BLaER1 treated with 17β-estradiol and CSF1 and Interleukin-3, amounts not matched to agents 10 nM and 100 nM (cell line): ENCODE data around the gene SLC38A11.
A peak's percentile ranks its signal among the peaks of the same experiment; 100 is the strongest.

Source experiments
- H3K27ac ChIP-seq, 11 experiments: shearing (Covaris generic); formaldehyde crosslinking; 2 replicates each; pipeline ENCODE4 v1.8.1; 2022
- H3K27me3 ChIP-seq, 11 experiments: shearing (Covaris generic); formaldehyde crosslinking; 2 replicates each; pipeline ENCODE4 v1.8.1; 2022
- H3K36me3 ChIP-seq, 11 experiments: shearing (Covaris generic); formaldehyde crosslinking; 2 replicates each; pipeline ENCODE4 v1.8.1; 2022
- H3K4me1 ChIP-seq, 10 experiments: shearing (Covaris generic); formaldehyde crosslinking; 2 replicates each; pipeline ENCODE4 v1.8.1; 2022
- H3K4me2 ChIP-seq, 11 experiments: shearing (Covaris generic); formaldehyde crosslinking; 2 replicates each; pipeline ENCODE4 v1.8.1; 2022
- H3K4me3 ChIP-seq, 10 experiments: shearing (Covaris generic); formaldehyde crosslinking; 2 replicates each; pipeline ENCODE4 v1.8.1; 2022
- H3K9ac ChIP-seq, 11 experiments: shearing (Covaris generic); formaldehyde crosslinking; 2 replicates each; pipeline ENCODE4 v1.8.1; 2022
- H3K9me3 ChIP-seq, 11 experiments: shearing (Covaris generic); formaldehyde crosslinking; replicated peaks in 1 of 11; 2 replicates each; pipeline ENCODE4 v1.8.1; 2022
- H4K20me1 ChIP-seq, 11 experiments: shearing (Covaris generic); formaldehyde crosslinking; 2 replicates each; pipeline ENCODE4 v1.8.1; 2022
- Cebpa-rat ChIP-seq, 11 experiments: shearing (Covaris generic); IDR thresholded peaks; 2 replicates each; pipeline ENCODE4 v1.8.1; 2022

SLC38A11 gene

DNA sequence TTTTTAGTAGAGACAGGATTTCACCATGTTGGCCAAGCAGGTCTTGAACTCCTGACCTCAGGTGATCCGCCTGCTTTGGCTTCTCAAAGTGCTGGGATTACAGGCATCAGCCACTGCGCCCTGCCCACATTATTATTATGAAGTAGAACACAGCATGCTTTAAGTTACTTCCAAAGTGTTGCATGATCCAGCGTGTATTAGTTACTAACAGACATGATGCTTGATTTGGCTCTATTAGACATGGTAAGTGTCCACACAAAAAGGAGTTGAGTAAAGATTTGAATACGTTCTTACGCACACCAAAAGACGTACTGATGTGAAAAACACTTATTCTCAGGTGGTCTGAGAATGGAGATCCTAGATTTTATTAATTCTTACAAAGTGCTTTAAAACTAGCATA, 50.0 kb downstream of the SLC38A11 start:
- Histone ChIP-seq H3K4me3 (no peak overlapping the region), H3K4me2 (no peak overlapping the region), H3K9ac (no peak overlapping the region), H3K36me3 (no peaks in the 10 kb centered on the region), H3K27me3 (no peaks in the 10 kb centered on the region), H3K4me1 (no peaks in the 10 kb centered on the region), H4K20me1 (no peaks in the 10 kb centered on the region), H3K27ac (no peak overlapping the region), H3K9me3 (no peaks in the 10 kb centered on the region)
- TF ChIP-seq Cebpa-rat (IDR thresholded peaks at IDR 0.05): no peak

DNA sequence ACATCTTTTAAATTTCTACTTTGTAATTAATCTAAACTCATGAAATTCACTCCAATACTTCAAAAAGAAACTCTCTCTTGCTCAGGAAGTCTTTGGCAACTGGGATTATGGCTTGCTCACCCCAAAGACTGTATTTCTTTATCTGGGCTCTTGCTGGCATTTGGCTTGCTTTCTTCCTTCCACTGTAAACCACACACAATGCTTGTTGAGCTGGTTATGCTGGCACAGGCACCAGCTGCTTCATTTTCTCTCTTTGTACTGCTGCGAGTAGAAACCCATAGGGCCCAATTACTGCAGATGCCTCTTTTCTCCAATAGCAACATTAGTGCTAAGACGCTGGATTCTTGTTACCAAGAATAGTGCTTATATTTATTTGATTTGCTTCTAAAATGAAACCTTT, 51.4 kb downstream of the SLC38A11 start:
- Histone ChIP-seq H3K4me2 (no peak overlapping the region), H3K27ac (no peak overlapping the region), H3K36me3 (no peaks in the 10 kb centered on the region), H3K9ac (no peak overlapping the region), H3K9me3 (0 out of 22 replicates have a peak, but pooled peaks cover 0 to 3% (median 0%) of the 10 kb centered on the region in 11 experiments), H3K27me3 (no peaks in the 10 kb centered on the region), H4K20me1 (no peaks in the 10 kb centered on the region), H3K4me1 (no peaks in the 10 kb centered on the region), H3K4me3 (no peak overlapping the region)
- no peak for TF ChIP-seq Cebpa-rat (IDR thresholded peaks at IDR 0.05)

DNA sequence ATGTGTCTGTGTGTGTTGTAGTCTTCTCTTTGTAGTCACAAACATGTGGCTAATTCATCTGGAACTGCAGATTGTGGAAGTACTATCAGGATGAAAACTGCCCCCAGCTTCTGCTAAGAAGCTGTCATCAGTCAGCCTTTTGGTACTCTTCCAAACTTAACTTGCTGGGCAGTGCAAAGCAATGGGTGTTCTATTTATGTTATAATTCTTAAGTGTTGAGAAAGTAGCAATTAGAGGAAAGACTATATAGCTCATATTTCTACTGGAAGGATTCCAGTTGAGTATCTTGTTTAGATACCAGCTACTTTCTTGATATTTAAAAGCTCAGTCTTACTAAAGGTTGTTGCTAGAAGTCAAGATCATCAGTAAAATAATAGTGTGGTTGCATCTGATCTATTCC, 52.1 kb downstream of the SLC38A11 start:
- H3K9me3 ChIP-seq: 0 out of 22 replicates have a peak, but pooled peaks cover 0 to 3% (median 0%) of the 10 kb centered on the region in 11 experiments
- H3K27ac ChIP-seq: no peak overlapping the region
- H3K4me2 ChIP-seq: no peak overlapping the region
- no peaks in the 10 kb centered on the region for H3K27me3 ChIP-seq
- H3K4me1 ChIP-seq: no peaks in the 10 kb centered on the region
- TF ChIP-seq Cebpa-rat (IDR thresholded peaks at IDR 0.05): no peak
- no peak overlapping the region for H3K9ac ChIP-seq
- no peaks in the 10 kb centered on the region for H3K36me3 ChIP-seq
- H4K20me1 ChIP-seq: no peaks in the 10 kb centered on the region
- H3K4me3 ChIP-seq: no peak overlapping the region

- Histone ChIP-seq H3K36me3 (no peaks in the 10 kb centered on the region), H4K20me1 (no peaks in the 10 kb centered on the region), H3K4me3 (no peak overlapping the region), H3K4me1 (peaks cover 0 to 16% (median 10%) of the 10 kb centered on the region in 10 experiments; a peak in 11 of 20 replicates), H3K9me3 (0 out of 22 replicates have a peak, but pooled peaks cover 0 to 3% (median 0%) of the 10 kb centered on the region in 11 experiments), H3K9ac (no peak overlapping the region), H3K27me3 (no peaks in the 10 kb centered on the region), H3K27ac (no peak overlapping the region), H3K4me2 (no peak overlapping the region)
- TF ChIP-seq Cebpa-rat (IDR thresholded peaks at IDR 0.05): no peak
These were observed 56.2 kb downstream of the SLC38A11 start for GRCh38 chr2:164899121-164899520.

DNA sequence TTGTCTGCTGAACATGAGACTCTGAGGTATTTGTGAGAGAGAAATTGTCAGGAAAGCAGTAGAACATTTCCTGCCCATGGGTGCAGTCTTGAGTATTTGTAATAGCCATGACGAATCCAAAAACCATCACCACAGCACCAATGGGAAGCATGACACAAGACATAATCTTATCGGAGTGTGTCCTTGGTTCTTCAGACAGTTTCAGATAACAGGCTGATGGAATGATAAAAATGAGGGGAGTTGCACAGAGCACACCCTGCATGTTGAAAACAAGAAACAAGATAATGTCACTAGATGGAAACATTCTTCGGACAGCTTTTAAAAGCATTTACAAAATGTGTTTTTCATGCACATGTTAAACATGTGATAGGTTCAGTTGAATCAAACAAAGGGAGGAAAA, 56.9 kb downstream of the SLC38A11 start:
- H3K27ac ChIP-seq: no peak overlapping the region

GRCh38 chr2:164897469-164898260, 57.7 kb downstream of the SLC38A11 start:
- peaks cover 0 to 16% (median 10%) of the 10 kb centered on the region in 10 experiments; a peak in 11 of 20 replicates for H3K4me1 ChIP-seq
- H3K27ac ChIP-seq: peak overlapping the region in 3 of 11 experiments; percentile 14 to 45 (median 39); a peak in 5 of 22 replicates
- peak overlapping the region in 5 of 11 experiments; percentile 21 to 62 (median 38); a peak in 6 of 22 replicates for H3K4me2 ChIP-seq
- H3K9ac ChIP-seq: no peak overlapping the region
- no peaks in the 10 kb centered on the region for H4K20me1 ChIP-seq
- no peak overlapping the region for H3K4me3 ChIP-seq
- no peak for TF ChIP-seq Cebpa-rat (IDR thresholded peaks at IDR 0.05)
- 0 out of 22 replicates have a peak, but pooled peaks cover 0 to 3% (median 0%) of the 10 kb centered on the region in 11 experiments for H3K9me3 ChIP-seq
- no peaks in the 10 kb centered on the region for H3K27me3 ChIP-seq
- no peaks in the 10 kb centered on the region for H3K36me3 ChIP-seq

More for the DNA sequence above, 56.9 kb downstream of the SLC38A11 start:
- H3K4me3 ChIP-seq: no peak overlapping the region
- no peaks in the 10 kb centered on the region for H3K27me3 ChIP-seq
- H3K9ac ChIP-seq: no peak overlapping the region
- H3K4me1 ChIP-seq: peaks cover 0 to 16% (median 10%) of the 10 kb centered on the region in 10 experiments; a peak in 11 of 20 replicates
- no peaks in the 10 kb centered on the region for H4K20me1 ChIP-seq
- 0 out of 22 replicates have a peak, but pooled peaks cover 0 to 3% (median 0%) of the 10 kb centered on the region in 11 experiments for H3K9me3 ChIP-seq
- no peak for TF ChIP-seq Cebpa-rat (IDR thresholded peaks at IDR 0.05)
- H3K4me2 ChIP-seq: no peak overlapping the region
- no peaks in the 10 kb centered on the region for H3K36me3 ChIP-seq

DNA sequence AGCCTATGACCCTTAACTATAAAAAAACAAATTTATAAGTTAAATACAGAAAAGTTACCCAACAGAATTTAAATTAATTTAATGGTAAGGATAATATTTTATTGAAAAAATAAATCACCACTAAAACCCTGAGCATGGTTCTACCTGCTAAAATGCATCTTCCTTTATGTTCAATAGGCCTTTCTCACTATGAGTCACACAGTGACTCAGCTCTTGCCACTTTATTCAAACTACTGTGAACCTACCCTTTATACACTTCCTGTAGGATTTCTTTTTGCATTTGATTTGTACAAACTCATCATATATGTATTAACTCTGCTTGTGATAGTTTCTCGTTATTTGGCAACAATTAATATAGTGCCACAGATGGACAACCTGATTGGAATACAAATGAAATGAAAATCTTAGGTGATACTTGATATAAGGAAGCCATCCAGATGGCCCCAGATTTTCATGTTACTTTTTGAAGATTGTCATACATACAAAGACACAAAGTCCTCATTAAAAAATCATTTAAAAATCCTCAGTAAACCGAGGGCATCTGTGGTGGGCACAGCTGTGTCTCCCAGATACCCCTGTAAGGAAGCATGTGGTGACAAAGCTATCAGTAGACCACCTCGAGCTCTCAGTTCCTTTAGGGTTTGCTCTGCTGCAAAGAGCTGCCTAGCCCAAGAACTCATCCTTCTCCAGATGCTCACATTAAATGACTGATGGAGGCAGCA, 58.5 kb downstream of the SLC38A11 start:
- no peaks in the 10 kb centered on the region for H3K36me3 ChIP-seq
- H3K9me3 ChIP-seq: 0 out of 22 replicates have a peak, but pooled peaks cover 0 to 3% (median 0%) of the 10 kb centered on the region in 11 experiments
- no peak overlapping the region for H3K4me3 ChIP-seq
- peak overlapping the region in 4 of 11 experiments; percentile 14 to 45 (median 35); a peak in 5 of 22 replicates for H3K27ac ChIP-seq
- no peak for TF ChIP-seq Cebpa-rat (IDR thresholded peaks at IDR 0.05)
- H3K9ac ChIP-seq: no peak overlapping the region
- H4K20me1 ChIP-seq: no peaks in the 10 kb centered on the region
- H3K27me3 ChIP-seq: no peaks in the 10 kb centered on the region
- peak overlapping the region in 5 of 11 experiments; percentile 28 to 62 (median 38); a peak in 8 of 22 replicates for H3K4me2 ChIP-seq
- peaks cover 2 to 17% (median 11%) of the 10 kb centered on the region in 10 experiments; a peak in 17 of 20 replicates for H3K4me1 ChIP-seq

DNA sequence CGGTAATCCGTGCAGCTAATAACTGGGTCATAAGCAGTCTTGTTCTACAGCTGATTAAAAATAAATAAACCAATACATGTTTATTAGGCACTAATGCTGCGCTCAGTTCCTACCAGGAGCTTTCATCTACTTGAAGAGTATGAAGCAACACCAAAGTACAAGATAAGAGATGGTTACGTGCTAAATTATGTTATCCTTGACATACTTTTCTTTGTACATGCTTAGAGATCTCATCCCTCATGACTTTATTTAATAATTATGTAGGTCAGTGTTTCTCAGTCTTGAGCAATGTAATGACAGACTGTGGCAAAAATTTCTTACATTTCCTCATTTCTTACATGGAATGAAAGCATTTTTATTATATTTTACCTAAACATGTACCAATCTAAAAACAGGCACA, 59.1 kb downstream of the SLC38A11 start:
- H4K20me1 ChIP-seq: no peaks in the 10 kb centered on the region
- peaks cover 7 to 23% (median 16%) of the 10 kb centered on the region in 10 experiments; a peak in 18 of 20 replicates for H3K4me1 ChIP-seq
- no peak for TF ChIP-seq Cebpa-rat (IDR thresholded peaks at IDR 0.05)
- H3K9ac ChIP-seq: no peak overlapping the region
- H3K4me3 ChIP-seq: no peak overlapping the region
- H3K27me3 ChIP-seq: no peaks in the 10 kb centered on the region
- H3K36me3 ChIP-seq: no peaks in the 10 kb centered on the region
- peak overlapping the region in 3 of 11 experiments; percentile 28 to 62 (median 42); a peak in 4 of 22 replicates for H3K4me2 ChIP-seq
- H3K27ac ChIP-seq: peak overlapping the region in 4 of 11 experiments; percentile 2 to 39 (median 16); a peak in 2 of 22 replicates
- H3K9me3 ChIP-seq: 0 out of 22 replicates have a peak, but pooled peaks cover 0 to 3% (median 0%) of the 10 kb centered on the region in 11 experiments

DNA sequence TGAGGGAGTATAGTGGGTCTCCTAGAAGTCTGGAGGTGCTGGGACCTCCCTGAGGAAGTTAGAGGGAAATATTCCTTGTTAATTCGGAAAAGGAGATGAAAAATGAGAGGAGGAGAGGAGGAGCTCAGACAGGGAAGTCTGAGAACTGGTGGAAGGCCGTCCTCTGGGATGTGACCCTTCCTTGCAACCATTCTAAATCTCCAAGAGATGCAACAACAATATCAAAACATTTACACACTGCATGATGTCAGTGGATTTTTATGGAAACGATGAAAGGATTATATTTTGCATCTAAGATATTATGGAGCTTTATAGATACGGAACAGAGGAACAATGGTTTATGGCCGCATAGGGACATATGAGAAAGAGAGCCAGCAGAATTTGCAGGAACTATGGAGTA, 63.9 kb downstream of the SLC38A11 start:
- Histone ChIP-seq H3K27ac (no peak overlapping the region), H3K4me1 (peaks cover 12 to 39% (median 28%) of the 10 kb centered on the region in 10 experiments), H3K9me3 (no peaks in the 10 kb centered on the region), H3K4me3 (no peak overlapping the region), H3K9ac (no peak overlapping the region), H3K4me2 (peak overlapping the region in 9 of 11 experiments; percentile 30 to 71 (median 51); a peak in 13 of 22 replicates), H3K27me3 (no peaks in the 10 kb centered on the region), H3K36me3 (no peaks in the 10 kb centered on the region), H4K20me1 (no peaks in the 10 kb centered on the region)
- no peak for TF ChIP-seq Cebpa-rat (IDR thresholded peaks at IDR 0.05)
